HG03103 (cell line): ENCODE measurements around the gene ARL8A.
"Not testable (repeated sequence)": the region's sequence is repeated elsewhere in the genome, so short reads cannot be mapped to it uniquely, and the experiment has no call there.

Experiments used
- ATAC-seq: cut with Tn5 transposase; IDR thresholded peaks from one replicate; pipeline ENCODE4 v1.9.1; 2021; ENCODE audit warnings: low read depth; ENCODE audit not compliant: unreplicated experiment

Gene ARL8A

GRCh38 chr1:202122639-202123335 is 21.8 kb downstream of the ARL8A start, which contains the start of gene GPR37L1:
TSS of gene GPR37L1 (plus strand) at chr1:202122917. CDS start at chr1:202122964, 47 bp downstream.
- ATAC-seq: no peak

GRCh38 chr1:202121006-202121405 is 23.5 kb downstream of the ARL8A start:
- ATAC-seq: no peak

DNA sequence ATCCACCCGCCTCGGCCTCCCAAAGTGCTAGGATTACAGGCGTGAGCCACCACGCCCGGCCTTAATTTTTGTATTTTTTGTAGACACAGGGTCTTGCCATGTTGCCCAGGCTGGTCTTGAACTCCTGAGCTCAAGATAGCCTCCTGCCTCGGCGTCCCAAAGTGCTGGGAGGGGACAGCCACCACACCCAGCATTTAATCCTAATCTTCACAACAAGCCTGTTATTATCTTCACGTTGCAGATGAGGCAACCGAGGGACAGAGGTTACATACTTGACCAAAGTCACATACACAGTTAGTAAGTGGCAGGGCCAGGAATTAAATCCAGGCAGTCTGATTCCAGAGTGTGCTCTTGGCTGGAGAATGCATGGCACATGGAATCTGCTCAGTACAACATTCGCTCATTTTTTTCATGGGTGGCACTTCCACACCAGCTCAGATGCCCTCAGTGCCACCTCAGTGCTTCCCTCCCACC is 26.6 kb downstream of the ARL8A start:
- no peak for ATAC-seq

- no peak for ATAC-seq
These were observed 28.2 kb downstream of the ARL8A start for GRCh38 chr1:202116287-202116686.

GRCh38 chr1:202113690-202114300 is 30.7 kb downstream of the ARL8A start:
- ATAC-seq: no peak

- no peak for ATAC-seq
These were observed 31.5 kb downstream of the ARL8A start for GRCh38 chr1:202112859-202113689.

DNA sequence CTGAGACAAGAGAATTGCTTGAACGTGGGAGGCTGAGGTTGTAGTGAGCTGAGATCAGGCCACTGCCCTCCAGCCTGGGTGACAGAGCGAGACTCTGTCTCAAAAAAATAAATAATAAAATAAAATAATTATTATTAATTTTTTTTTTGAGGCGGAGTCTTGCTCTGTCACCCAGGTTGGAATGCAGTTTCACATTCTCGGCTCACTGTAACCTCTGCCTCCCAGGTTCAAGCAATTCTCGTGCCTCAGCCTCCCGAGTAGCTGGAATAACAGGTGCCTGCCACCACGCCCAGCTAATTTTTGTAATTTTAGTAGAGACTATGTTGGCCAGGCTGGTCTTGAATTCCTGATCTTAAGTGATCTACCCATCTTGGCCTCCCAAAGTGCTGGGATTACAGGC is 32.9 kb downstream of the ARL8A start:
- not testable (repeated sequence) for ATAC-seq

DNA sequence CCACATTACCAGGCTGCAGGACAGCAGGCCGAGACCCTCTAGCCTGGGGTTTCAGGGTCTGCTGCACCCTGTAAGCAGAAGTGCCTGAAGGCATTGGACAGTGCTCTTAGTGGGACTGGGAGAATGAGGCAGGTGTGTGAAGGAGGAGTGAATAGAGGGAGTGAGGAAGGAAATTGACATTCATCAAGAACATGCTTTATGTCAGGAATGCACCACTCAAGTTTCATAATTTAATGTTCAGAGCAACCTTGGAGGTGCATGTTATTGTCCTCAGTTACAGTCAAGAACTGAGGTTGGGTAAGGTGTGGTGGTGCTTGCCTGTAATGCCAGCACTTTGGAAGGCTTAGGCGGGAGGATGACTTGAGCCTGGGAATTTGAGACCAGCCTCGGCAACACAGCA is 33.6 kb downstream of the ARL8A start:
- no peak for ATAC-seq

- ATAC-seq: no peak
These were observed 36.5 kb downstream of the ARL8A start for GRCh38 chr1:202107801-202108731.

DNA sequence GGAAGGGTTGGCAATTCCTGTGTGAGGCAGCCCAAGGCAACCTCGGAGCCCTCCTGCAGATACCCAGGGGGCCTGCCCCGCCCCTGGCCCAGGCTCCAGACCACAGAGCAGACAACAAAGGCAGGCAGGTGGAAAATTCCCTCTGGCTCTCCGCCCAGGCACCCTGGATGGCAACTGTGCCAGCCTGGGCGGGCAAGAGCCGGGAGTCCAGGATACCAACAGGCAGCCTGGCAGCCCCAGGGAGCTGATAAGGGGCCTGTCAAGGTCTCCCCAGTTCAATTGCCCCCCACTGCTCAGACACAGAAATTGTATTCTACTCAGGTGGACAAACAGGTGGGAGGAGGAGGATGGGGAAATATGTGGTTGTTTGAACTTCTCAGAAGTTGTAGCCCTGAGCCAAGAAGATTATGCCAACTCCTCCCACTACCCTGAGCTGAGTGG is 37.2 kb downstream of the ARL8A start:
- no peak for ATAC-seq

GRCh38 chr1:202106340-202107254 is 37.9 kb downstream of the ARL8A start:
- no peak for ATAC-seq

- ATAC-seq: no peak
These were observed 38.8 kb downstream of the ARL8A start for GRCh38 chr1:202105571-202106339.

DNA sequence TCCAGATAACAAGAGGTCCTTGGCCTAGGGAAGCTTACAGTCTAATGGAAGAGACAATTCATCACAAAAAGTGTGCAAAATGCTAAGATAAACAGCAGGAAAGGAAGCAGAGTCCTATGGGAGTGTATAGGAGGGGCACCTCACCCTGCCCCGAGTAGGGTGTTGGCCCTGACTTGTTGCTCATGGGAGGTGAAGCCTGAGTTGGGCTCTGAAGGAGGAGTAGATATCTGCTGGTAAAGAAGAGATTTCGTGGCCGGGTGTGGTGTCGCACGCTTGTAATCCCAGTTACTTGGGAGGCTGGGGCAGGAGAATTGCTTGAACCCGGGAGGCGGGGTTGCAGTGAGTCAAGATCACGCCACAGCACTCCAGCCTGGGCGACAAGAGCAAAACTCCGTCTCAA is 40.5 kb downstream of the ARL8A start:
- ATAC-seq: no peak

- ATAC-seq: no peak
These were observed 43.4 kb downstream of the ARL8A start for GRCh38 chr1:202101184-202101583.

DNA sequence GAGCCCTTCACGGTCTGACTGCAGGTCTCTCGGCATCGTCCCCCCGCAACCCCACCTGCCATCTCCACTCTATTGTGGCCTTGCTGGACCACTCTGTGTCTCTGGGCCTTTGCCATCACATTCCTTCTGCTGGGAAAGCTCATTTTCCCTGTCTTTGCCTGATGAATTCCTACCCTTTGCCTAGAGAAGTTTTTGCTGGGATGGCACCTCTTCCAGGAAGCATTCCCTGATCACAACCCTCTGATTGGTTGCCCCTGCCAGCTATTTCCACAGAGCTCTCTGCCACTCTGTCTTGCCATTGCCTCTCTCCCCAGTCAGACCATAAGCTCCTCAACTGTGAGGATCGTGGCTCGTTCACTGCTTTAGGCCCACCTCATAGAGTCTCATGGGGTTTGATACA is 50.7 kb downstream of the ARL8A start:
- no peak for ATAC-seq

GRCh38 chr1:202090994-202091393 is 53.5 kb downstream of the ARL8A start:
- no peak for ATAC-seq

- no peak for ATAC-seq
These were observed 56.3 kb downstream of the ARL8A start for GRCh38 chr1:202088206-202088605.

- ATAC-seq: no peak
These were observed 57.8 kb downstream of the ARL8A start for GRCh38 chr1:202086579-202087350.
